Measurements from ENCODE around the gene INPP5D. TPM values are rescaled to one million over a fixed set of nuclear protein-coding genes. Genes with fewer than 3 reads are reported as not detected.

The INPP5D gene
- total and polyA plus RNA-seq, 2 donors (not counting 3 experiments of a cell fraction or from before 2014, with no cell fraction given), result 13.9 to 46.6 TPM

GRCh38 chr2:233252227-233252626 is 192.1 kb downstream of the INPP5D start:
- peaks cover 2 to 7% of the 10 kb centered on the region in 2 experiments for H3K36me3 ChIP-seq (ENCODE audit: control insufficient read depth in 2 of 2, extremely low read depth in 1 of 2, insufficient read depth in 2 of 2, low read length in 2 of 2)
- no peaks in the 10 kb centered on the region for H3K27me3 ChIP-seq (ENCODE audit: control insufficient read depth in 2 of 2, insufficient read depth in 2 of 2, low read length in 2 of 2)
- TSS peak; percentile 30 for BruUV-seq (replicated peaks)
- H3K79me2 ChIP-seq (ENCODE audit: control insufficient read depth, insufficient read depth, low read length), result peaks cover 43% of the 10 kb centered on the region
- peak overlapping the region; percentile 92 for H3K9ac ChIP-seq (replicated peaks; ENCODE audit: extremely low read depth, insufficient read depth, low read length)
- no peaks in the 10 kb centered on the region for H3K9me3 ChIP-seq (replicated peaks; ENCODE audit: control insufficient read depth, insufficient read depth, low read length)
- ChIA-PET CTCF (interaction anchor here (1.1 to 3.0 kb wide), 6 partner anchors 11 to 223 kb away, joined by 3 to 13 read pairs (median 5); partner anchors contain the start of gene INPP5D), POLR2A (no interaction called here)
- DNase-seq (ENCODE audit: low read depth, low spot score) (no peak), FAIRE-seq (no peak)
- no peaks in the 10 kb centered on the region for H4K20me1 ChIP-seq (replicated peaks; ENCODE audit: control insufficient read depth, extremely low read depth, insufficient read depth, low read length)
- dilution Hi-C loops (cut with MboI; ENCODE audit: extremely low pct_ligation_motif_present, low sequenced_read_pairs) (no loop called here), intact Hi-C loops (cut with micrococcal nuclease) (loop anchor here (5.0 to 10.0 kb wide), 2 partner anchors 267 to 350 kb away; no protein-coding TSS in a partner anchor)
- peak overlapping the region; percentile 72 to 99 (median 94) for H3K4me3 ChIP-seq (replicated peaks in 1 of 3; ENCODE audit: insufficient read depth in 1 of 3, low read depth in 1 of 3, low read length in 3 of 3)
- peak overlapping the region; percentile 87 for H3K4me2 ChIP-seq (ENCODE audit: insufficient read depth, low read length)
- peak overlapping the region; percentile 99 for H2AFZ ChIP-seq (ENCODE audit: low read depth, low read length)
- peaks cover 23% of the 10 kb centered on the region for H3K4me1 ChIP-seq (ENCODE audit: control insufficient read depth, extremely low read depth, insufficient read depth, low read length)
- peak overlapping the region; percentile 77 for H3K27ac ChIP-seq (ENCODE audit: insufficient read depth, low read depth, low read length)
- H3K9me1 ChIP-seq (replicated peaks; ENCODE audit: control insufficient read depth, extremely low read depth, insufficient read depth, low read length), result no peaks in the 10 kb centered on the region
- TF ChIP-seq JUN (IDR thresholded peaks at IDR 0.05; ENCODE audit: borderline replicate concordance, insufficient read depth, insufficient read length, low read depth) (no peak), GATA2 (IDR thresholded peaks at IDR 0.05; ENCODE audit: insufficient read depth, insufficient read length, low read depth, low read length) (no peak), FOS (IDR thresholded peaks at IDR 0.05; ENCODE audit: borderline replicate concordance, insufficient read depth, low read length) (no peak), POLR2A (IDR thresholded peaks at IDR 0.05; ENCODE audit: low read depth, low read length) (no peak), MAX (IDR thresholded peaks at IDR 0.05; ENCODE audit: insufficient read depth, insufficient read length) (no peak), MYC (IDR thresholded peaks at IDR 0.05; ENCODE audit: low read depth, low read length) (no peak)
- TF ChIP-seq, protein P1, sequence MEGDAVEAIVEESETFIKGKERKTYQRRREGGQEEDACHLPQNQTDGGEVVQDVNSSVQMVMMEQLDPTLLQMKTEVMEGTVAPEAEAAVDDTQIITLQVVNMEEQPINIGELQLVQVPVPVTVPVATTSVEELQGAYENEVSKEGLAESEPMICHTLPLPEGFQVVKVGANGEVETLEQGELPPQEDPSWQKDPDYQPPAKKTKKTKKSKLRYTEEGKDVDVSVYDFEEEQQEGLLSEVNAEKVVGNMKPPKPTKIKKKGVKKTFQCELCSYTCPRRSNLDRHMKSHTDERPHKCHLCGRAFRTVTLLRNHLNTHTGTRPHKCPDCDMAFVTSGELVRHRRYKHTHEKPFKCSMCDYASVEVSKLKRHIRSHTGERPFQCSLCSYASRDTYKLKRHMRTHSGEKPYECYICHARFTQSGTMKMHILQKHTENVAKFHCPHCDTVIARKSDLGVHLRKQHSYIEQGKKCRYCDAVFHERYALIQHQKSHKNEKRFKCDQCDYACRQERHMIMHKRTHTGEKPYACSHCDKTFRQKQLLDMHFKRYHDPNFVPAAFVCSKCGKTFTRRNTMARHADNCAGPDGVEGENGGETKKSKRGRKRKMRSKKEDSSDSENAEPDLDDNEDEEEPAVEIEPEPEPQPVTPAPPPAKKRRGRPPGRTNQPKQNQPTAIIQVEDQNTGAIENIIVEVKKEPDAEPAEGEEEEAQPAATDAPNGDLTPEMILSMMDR (IDR thresholded peaks at IDR 0.05; ENCODE audit: extremely low read depth in 1 of 2, insufficient read depth in 1 of 2, low read depth in 1 of 2, low read length in 2 of 2), result no peak

All from endothelial cell of umbilical vein (primary cell).